ENCODE data around the gene ADAMTS2. TPM values are rescaled to one million over a fixed set of nuclear protein-coding genes. Genes with fewer than 3 reads are reported as not detected.

Gene ADAMTS2
- total and polyA plus RNA-seq, 2 donors from 2014 or later: 2.0 to 13.6 TPM

GRCh38 chr5:179210478-179210877, 134.8 kb downstream of the ADAMTS2 start:
- FAIRE-seq (no peak), DNase-seq (no peak)
- no peak for TF ChIP-seq CTCF (IDR thresholded peaks at IDR 0.05; ENCODE audit: borderline replicate concordance, extremely low read depth, insufficient read depth)
- Histone ChIP-seq H3K27ac (ENCODE audit: low read depth in 2 of 2, low read length in 2 of 2) (no peak overlapping the region), H3K4me1 (ENCODE audit: control insufficient read depth in 2 of 3, insufficient read depth in 2 of 3, low read depth in 1 of 3, low read length in 3 of 3) (no peaks in the 10 kb centered on the region), H3K4me3 (ENCODE audit: low read length in 3 of 3) (no peak overlapping the region), H3K27me3 (ENCODE audit: control insufficient read depth, insufficient read depth, low read length) (no peaks in the 10 kb centered on the region), H3K36me3 (ENCODE audit: control insufficient read depth in 2 of 3, insufficient read depth in 3 of 3, low read length in 3 of 3) (no peaks in the 10 kb centered on the region), H3K9me3 (ENCODE audit: control insufficient read depth in 2 of 3, insufficient read depth in 1 of 3, low read length in 3 of 3) (no peaks in the 10 kb centered on the region), H3K9ac (ENCODE audit: low read length in 3 of 3) (no peak overlapping the region)
- intact Hi-C loops (cut with DNase I): no loop called here

GRCh38 chr5:179209359-179210150, 135.7 kb downstream of the ADAMTS2 start:
- no peaks in the 10 kb centered on the region for H3K9me3 ChIP-seq (ENCODE audit: control insufficient read depth in 2 of 3, insufficient read depth in 1 of 3, low read length in 3 of 3)
- intact Hi-C loops (cut with DNase I): no loop called here
- no peak for DNase-seq

GRCh38 chr5:179208706-179209358, 136.4 kb downstream of the ADAMTS2 start:
- Histone ChIP-seq H3K9ac (ENCODE audit: low read length in 3 of 3) (no peak overlapping the region), H3K27me3 (ENCODE audit: control insufficient read depth, insufficient read depth, low read length) (no peaks in the 10 kb centered on the region), H3K4me3 (ENCODE audit: low read length in 3 of 3) (no peak overlapping the region), H3K36me3 (ENCODE audit: control insufficient read depth in 2 of 3, insufficient read depth in 3 of 3, low read length in 3 of 3) (no peaks in the 10 kb centered on the region), H3K9me3 (ENCODE audit: control insufficient read depth in 2 of 3, insufficient read depth in 1 of 3, low read length in 3 of 3) (no peaks in the 10 kb centered on the region), H3K27ac (ENCODE audit: low read depth in 2 of 2, low read length in 2 of 2) (no peak overlapping the region), H3K4me1 (ENCODE audit: control insufficient read depth in 2 of 3, insufficient read depth in 2 of 3, low read depth in 1 of 3, low read length in 3 of 3) (no peaks in the 10 kb centered on the region)
- no peak for DNase-seq
- FAIRE-seq: no peak
- TF ChIP-seq CTCF (IDR thresholded peaks at IDR 0.05; ENCODE audit: borderline replicate concordance, extremely low read depth, insufficient read depth): no peak
- intact Hi-C loops (cut with DNase I): no loop called here

More at GRCh38 chr5:179209359-179210150, 135.7 kb downstream of the ADAMTS2 start:
- no peak overlapping the region for H3K4me3 ChIP-seq (ENCODE audit: low read length in 3 of 3)
- no peaks in the 10 kb centered on the region for H3K4me1 ChIP-seq (ENCODE audit: control insufficient read depth in 2 of 3, insufficient read depth in 2 of 3, low read depth in 1 of 3, low read length in 3 of 3)
- H3K27ac ChIP-seq (ENCODE audit: low read depth in 2 of 2, low read length in 2 of 2): no peak overlapping the region
- no peak for TF ChIP-seq CTCF (IDR thresholded peaks at IDR 0.05; ENCODE audit: borderline replicate concordance, extremely low read depth, insufficient read depth)
- no peaks in the 10 kb centered on the region for H3K27me3 ChIP-seq (ENCODE audit: control insufficient read depth, insufficient read depth, low read length)
- no peak for FAIRE-seq
- no peaks in the 10 kb centered on the region for H3K36me3 ChIP-seq (ENCODE audit: control insufficient read depth in 2 of 3, insufficient read depth in 3 of 3, low read length in 3 of 3)
- H3K9ac ChIP-seq (ENCODE audit: low read length in 3 of 3): no peak overlapping the region

All from kidney (tissue), 14 donors.